Neural progenitor cell (in vitro differentiated cells): ENCODE data around the gene METTL6. TPM values are rescaled to one million over a fixed set of nuclear protein-coding genes. Genes with fewer than 3 reads are reported as not detected.

Experiments
- DNase-seq: peaks from one replicate; pipeline ENCODE4 v3.0.0-alpha.2; 2016; ENCODE audit warnings: low spot score
- H2AFZ ChIP-seq: fragments of 200-600 bp; sonication (generic); replicated peaks from 2 replicates; pipeline ENCODE4 v1.6.1; 2016; ENCODE audit warnings: antibody characterized with exemption
- H3F3A ChIP-seq: fragments of 200-600 bp; sonication (generic); 2 replicates; pipeline ENCODE4 v1.6.1; 2016; ENCODE audit warnings: antibody characterized with exemption, low read depth
- H3K27ac ChIP-seq: fragments of 200-600 bp; sonication (generic); 2 replicates; pipeline ENCODE4 v1.5.1; 2016; ENCODE audit warnings: mild to moderate bottlenecking
- H3K27me3 ChIP-seq: fragments of 200-600 bp; sonication (generic); 2 replicates; pipeline ENCODE4 v1.6.1; 2016; ENCODE audit warnings: mild to moderate bottlenecking, moderate library complexity
- H3K36me3 ChIP-seq: fragments of 200-600 bp; sonication (generic); 2 replicates; pipeline ENCODE4 v1.5.1; 2016
- H3K4me1 ChIP-seq: fragments of 200-600 bp; sonication (generic); 2 replicates; pipeline ENCODE4 v1.6.1; 2016; ENCODE audit warnings: mixed run types
- H3K4me2 ChIP-seq: fragments of 200-600 bp; sonication (generic); 2 replicates; pipeline ENCODE4 v1.6.1; 2016
- H3K4me3 ChIP-seq: fragments of 200-600 bp; sonication (generic); 2 replicates; pipeline ENCODE4 v1.5.1; 2016
- H3K79me2 ChIP-seq: fragments of 200-600 bp; sonication (generic); 2 replicates; pipeline ENCODE4 v1.6.1; 2016; ENCODE audit warnings: low read depth
- H3K9ac ChIP-seq: fragments of 200-600 bp; sonication (generic); 2 replicates; pipeline ENCODE4 v1.6.1; 2016
- H3K9me3 ChIP-seq: fragments of 200-600 bp; sonication (generic); 2 replicates; pipeline ENCODE4 v1.5.1; 2016; ENCODE audit warnings: low read depth
- H4K20me1 ChIP-seq: fragments of 200-600 bp; sonication (generic); 2 replicates; pipeline ENCODE4 v1.6.1; 2016; ENCODE audit warnings: low read depth
- H3K27ac Mint-ChIP-seq: 3 replicates; pipeline ENCODE4 v1.8.0; 2021; ENCODE audit warnings: mixed read lengths
- H3K27me3 Mint-ChIP-seq: 2 replicates; pipeline ENCODE4 v1.8.0; 2022; ENCODE audit warnings: low read depth, mild to moderate bottlenecking, inconsistent platforms, moderate library complexity, mixed read lengths; ENCODE audit not compliant: insufficient read depth
- H3K36me3 Mint-ChIP-seq: 3 replicates; pipeline ENCODE4 v1.8.0; 2021; ENCODE audit warnings: mixed read lengths
- H3K4me1 Mint-ChIP-seq: 3 replicates; pipeline ENCODE4 v1.8.0; 2021; ENCODE audit warnings: mixed read lengths
- H3K4me3 Mint-ChIP-seq: 3 replicates; pipeline ENCODE4 v1.8.0; 2021; ENCODE audit warnings: mild to moderate bottlenecking, moderate library complexity, mixed read lengths
- H3K9me3 Mint-ChIP-seq: 3 replicates; pipeline ENCODE4 v1.8.0; 2020; ENCODE audit warnings: mixed read lengths
- CTCF ChIP-seq: fragments of 200-600 bp; sonication (generic); IDR thresholded peaks from 2 replicates; pipeline ENCODE4 v1.5.1; 2017; ENCODE audit warnings: antibody characterized with exemption, mild to moderate bottlenecking
- EZH2 ChIP-seq: fragments of 200-600 bp; sonication (generic); IDR thresholded peaks from 2 replicates; pipeline ENCODE4 v1.6.1; 2017; ENCODE audit warnings: antibody characterized with exemption, mild to moderate bottlenecking, moderate library complexity
- EZH2phosphoT487 ChIP-seq: fragments of 200-600 bp; sonication (generic); IDR thresholded peaks from 2 replicates; pipeline ENCODE4 v1.6.1; 2017; ENCODE audit warnings: antibody characterized with exemption
- total RNA-seq: library from RNA; depleted of rRNA; stranded (reverse); fragments of >200 nt; gene quantifications from 2 replicates; pipeline ENCODE4 v1.2.3, GENCODE V29; 2015; ENCODE audit warnings: low replicate concordance

METTL6 gene
- total RNA-seq, result 34.9 TPM in 2 replicates

- H3K4me1 ChIP-seq, result peaks cover 17% of the 10 kb centered on the region
- peak; percentile 21 for TF ChIP-seq EZH2
- TF ChIP-seq EZH2phosphoT487, result no peak
- peak; percentile 41 for TF ChIP-seq CTCF
- no peaks in the 10 kb centered on the region for H3K9me3 ChIP-seq
- Mint-ChIP-seq H3K4me3 (peak within 1 kb of the TSS; percentile 97), H3K4me1 (peaks cover 34% of the 10 kb centered on the region), H3K27me3 (no peaks in the 10 kb centered on the region), H3K36me3 (peaks cover 11% of the 10 kb centered on the region), H3K27ac (peak within 1 kb of the TSS; percentile 95), H3K9me3 (no peaks in the 10 kb centered on the region)
- peak within 1 kb of the TSS; percentile 81 for H3K4me2 ChIP-seq
- H3K27ac ChIP-seq, result peak within 1 kb of the TSS; percentile 34
- no peaks in the 10 kb centered on the region for H3K27me3 ChIP-seq
- H3K36me3 ChIP-seq, result peaks cover 4% of the 10 kb centered on the region
- H4K20me1 ChIP-seq, result peaks cover 13% of the 10 kb centered on the region
- DNase-seq, result peak; percentile 85
- H3K9ac ChIP-seq, result peak within 1 kb of the TSS; percentile 92
- peak within 1 kb of the TSS; percentile 95 for H2AFZ ChIP-seq
- H3K79me2 ChIP-seq, result peaks cover 69% of the 10 kb centered on the region
- H3K4me3 ChIP-seq, result peak within 1 kb of the TSS; percentile 99
- H3F3A ChIP-seq, result no peaks in the 10 kb centered on the region
Observed at GRCh38 chr3:15427182-15427880, at the start of gene METTL6, which contains the start of gene EAF1. METTL6 (minus strand) TSS chr3:15427544; CDS start chr3:15426511, 1,033 bp downstream. EAF1 (plus strand) TSS chr3:15427598; CDS start chr3:15427780, 182 bp downstream.

- H3K27me3 Mint-ChIP-seq, result no peaks in the 10 kb centered on the region
- H3K36me3 Mint-ChIP-seq, result no peaks in the 10 kb centered on the region
- no peaks in the 10 kb centered on the region for H3K36me3 ChIP-seq
- no peaks in the 10 kb centered on the region for H3K9me3 ChIP-seq
- H3K79me2 ChIP-seq, result no peaks in the 10 kb centered on the region
- H3K4me1 ChIP-seq, result no peaks in the 10 kb centered on the region
- no peaks in the 10 kb centered on the region for H3K9me3 Mint-ChIP-seq
- no peak overlapping the region for H2AFZ ChIP-seq
- H3K27me3 ChIP-seq, result no peaks in the 10 kb centered on the region
- no peak for TF ChIP-seq CTCF
- no peak for TF ChIP-seq EZH2
- no peak for TF ChIP-seq EZH2phosphoT487
- H3K27ac ChIP-seq, result no peak overlapping the region
- H3K27ac Mint-ChIP-seq, result peak overlapping the region; percentile 51
- H3F3A ChIP-seq, result no peaks in the 10 kb centered on the region
- no peak overlapping the region for H3K4me3 ChIP-seq
- no peak overlapping the region for H3K4me2 ChIP-seq
- H3K4me3 Mint-ChIP-seq, result no peak overlapping the region
- no peaks in the 10 kb centered on the region for H4K20me1 ChIP-seq
- no peak for DNase-seq
- H3K4me1 Mint-ChIP-seq, result peaks cover 4% of the 10 kb centered on the region
- no peak overlapping the region for H3K9ac ChIP-seq
Observed at GRCh38 chr3:15476378-15476777, 49.0 kb upstream of the METTL6 start.

DNA sequence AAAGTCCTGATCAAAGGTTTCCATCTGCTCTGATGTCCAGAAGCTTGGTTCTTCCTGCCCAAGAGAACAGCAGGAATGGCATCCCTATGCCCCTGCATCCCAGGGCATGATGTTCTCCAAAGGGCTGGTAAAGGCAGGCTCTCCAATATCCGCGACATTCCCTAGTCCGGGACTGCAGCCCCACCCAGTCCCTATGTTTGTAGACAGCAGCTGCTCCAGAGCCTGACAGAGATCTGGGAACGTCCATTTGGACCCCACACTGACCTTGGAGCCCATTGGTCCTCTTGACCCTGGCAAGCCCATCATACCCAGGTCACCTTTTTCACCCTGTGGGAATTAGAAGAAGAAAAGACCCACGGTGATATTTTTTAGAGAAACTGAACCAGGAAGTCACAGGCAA is 47.8 kb upstream of the METTL6 start:
- TF ChIP-seq EZH2phosphoT487 (no peak), EZH2 (no peak), CTCF (no peak)
- H3K79me2 ChIP-seq, result no peaks in the 10 kb centered on the region
- Mint-ChIP-seq H3K4me1 (peaks cover 4% of the 10 kb centered on the region), H3K27ac (no peak overlapping the region), H3K4me3 (no peak overlapping the region), H3K27me3 (no peaks in the 10 kb centered on the region), H3K9me3 (no peaks in the 10 kb centered on the region), H3K36me3 (no peaks in the 10 kb centered on the region)
- DNase-seq, result no peak
- H3K9ac ChIP-seq, result no peak overlapping the region
- H3K36me3 ChIP-seq, result no peaks in the 10 kb centered on the region
- H3K27ac ChIP-seq, result no peak overlapping the region
- H2AFZ ChIP-seq, result no peak overlapping the region
- H3K4me2 ChIP-seq, result no peak overlapping the region
- H3K27me3 ChIP-seq, result no peaks in the 10 kb centered on the region
- no peaks in the 10 kb centered on the region for H3K4me1 ChIP-seq
- H3F3A ChIP-seq, result no peaks in the 10 kb centered on the region
- no peaks in the 10 kb centered on the region for H3K9me3 ChIP-seq
- no peaks in the 10 kb centered on the region for H4K20me1 ChIP-seq
- no peak overlapping the region for H3K4me3 ChIP-seq
